GM18870 (cell line): ENCODE measurements around the gene TAX1BP1.

Source experiments
- ATAC-seq: cut with Tn5 transposase; IDR thresholded peaks from one replicate; pipeline ENCODE4 v1.9.1; 2021; ENCODE audit warnings: moderate library complexity; ENCODE audit not compliant: unreplicated experiment

TAX1BP1 gene

GRCh38 chr7:27875061-27875460, 135.1 kb downstream of the TAX1BP1 start:
- no peak for ATAC-seq

- no peak for ATAC-seq
These were observed 135.9 kb downstream of the TAX1BP1 start for GRCh38 chr7:27875832-27876231.

- no peak for ATAC-seq
These were observed 136.8 kb downstream of the TAX1BP1 start for GRCh38 chr7:27876756-27877155.
